Esophagus muscularis mucosa (tissue), 4 donors: Measurements from ENCODE around the gene GOLGA5. TPM values are rescaled to one million over a fixed set of nuclear protein-coding genes. Genes with fewer than 3 reads are reported as not detected.

ENCODE experiments used
- DNase-seq: peaks from one replicate; pipeline ENCODE4 v3.0.0-alpha.2; 2017; ENCODE audit errors: extremely low spot score
- H3K27ac ChIP-seq, 4 donors: fragments of 200-600 bp; sonication (generic); replicated peaks in 1 of 4; 1 replicate in 3 of 4; 2 replicates in 1 of 4; pipeline ENCODE4 v1.5.1; 2016 to 2019; ENCODE audit warnings: mild to moderate bottlenecking in 1 of 4
- H3K27me3 ChIP-seq, 4 donors: fragments of 200-600 bp; sonication (generic); one replicate each; pipeline versions ENCODE4 v1.5.1 to v1.6.0; 2016 to 2019
- H3K36me3 ChIP-seq, 4 donors: fragments of 200-600 bp; sonication (generic); one replicate each; pipeline ENCODE4 v1.5.1; 2016 to 2019
- H3K4me1 ChIP-seq, 4 donors: fragments of 200-600 bp; sonication (generic); one replicate each; pipeline ENCODE4 v1.5.1; 2016 to 2019
- H3K4me3 ChIP-seq, 4 donors: fragments of 200-600 bp; sonication (generic); 1 replicate in 2 of 4; 2 replicates in 2 of 4; pipeline ENCODE4 v1.5.1; 2016 to 2019; ENCODE audit warnings: mild to moderate bottlenecking in 4 of 4, moderate library complexity in 1 of 4
- H3K9me3 ChIP-seq, 4 donors: fragments of 200-600 bp; sonication (generic); 1 replicate in 3 of 4; 2 replicates in 1 of 4; pipeline ENCODE4 v1.5.1; 2016 to 2019
- CTCF ChIP-seq, 3 experiments: fragments of 200-600 bp in 2 of 3; fragments of 450-650 bp in 1 of 3; sonication (generic) in 2 of 3; IDR thresholded peaks; one replicate each; pipeline ENCODE4 v1.5.1; 2017 to 2019; ENCODE audit warnings: antibody characterized with exemption in 3 of 3, mild to moderate bottlenecking in 2 of 3, moderate library complexity in 1 of 3
- EP300 ChIP-seq: sonication (generic); formaldehyde crosslinking; IDR thresholded peaks from one replicate; pipeline ENCODE4 v1.6.1; 2017; ENCODE audit warnings: antibody characterized with exemption
- POLR2A ChIP-seq: fragments of 450-650 bp; IDR thresholded peaks from one replicate; pipeline ENCODE4 v1.6.1; 2017; ENCODE audit warnings: antibody characterized with exemption, moderate library complexity, mild to moderate bottlenecking, low read depth
- POLR2AphosphoS5 ChIP-seq, 2 donors: sonication (generic); formaldehyde crosslinking; IDR thresholded peaks; one replicate each; pipeline ENCODE4 v1.6.1; 2017; ENCODE audit warnings: antibody characterized with exemption in 2 of 2
- WGBS: methylation state at CpG from one replicate; pipeline ENCODE4 v1.1.5; 2018; 5-methylcytosine and 5-hydroxymethylcytosine counted together
- intact Hi-C: fragments of 100-400 bp; cut with DNase I; formaldehyde crosslinking; loops from one replicate; pipeline ENCODE4 v1.15.1; 2023
- total RNA-seq, 4 donors: library from RNA; depleted of rRNA; stranded (reverse); fragments of >200 nt; gene quantifications; one replicate each; pipeline versions ENCODE4 v1.1.0 to v1.2.1, GENCODE V29; 2016

GOLGA5 gene
- total RNA-seq, 4 donors from 2014 or later = 33.0 to 35.4 (median 34.3) TPM

GRCh38 chr14:92750994-92751400 lies 43.1 kb upstream of the GOLGA5 start:
- Histone ChIP-seq H3K4me1 (peaks cover 6 to 20% (median 18%) of the 10 kb centered on the region in 4 donors), H3K4me3 (no peak overlapping the region), H3K36me3 (no peaks in the 10 kb centered on the region), H3K27ac (no peak overlapping the region), H3K27me3 (no peaks in the 10 kb centered on the region), H3K9me3 (no peaks in the 10 kb centered on the region)
- WGBS = 80% methylated on average over 5 of the region's 5 CpGs
- intact Hi-C loops = loop anchor here (5.0 kb wide), 1 partner anchor 41 kb away; the partner anchor contains the start of gene GOLGA5
- TF ChIP-seq EP300 = no peak
- TF ChIP-seq CTCF (IDR thresholded peaks at IDR 0.05) = no peak
- TF ChIP-seq POLR2A = no peak
- TF ChIP-seq POLR2AphosphoS5 (IDR thresholded peaks at IDR 0.05) = no peak
- DNase-seq = no peak

- no peak for DNase-seq
- H3K4me1 ChIP-seq = peaks cover 6 to 14% (median 10%) of the 10 kb centered on the region in 4 donors
- H3K36me3 ChIP-seq = no peaks in the 10 kb centered on the region
- intact Hi-C loops = loop anchor here (5.0 kb wide), 1 partner anchor 40 kb away; the partner anchor contains the start of gene GOLGA5
- no peaks in the 10 kb centered on the region for H3K9me3 ChIP-seq
- no peak for TF ChIP-seq EP300
- no peak for TF ChIP-seq POLR2A
- no peak for TF ChIP-seq CTCF (IDR thresholded peaks at IDR 0.05)
- TF ChIP-seq POLR2AphosphoS5 (IDR thresholded peaks at IDR 0.05) = no peak
- H3K27me3 ChIP-seq = no peaks in the 10 kb centered on the region
- 70% methylated on average over 4 of the region's 4 CpGs for WGBS
- H3K4me3 ChIP-seq = no peak overlapping the region
- no peak overlapping the region for H3K27ac ChIP-seq
Observed at GRCh38 chr14:92751819-92752218, 42.3 kb upstream of the GOLGA5 start.

DNA sequence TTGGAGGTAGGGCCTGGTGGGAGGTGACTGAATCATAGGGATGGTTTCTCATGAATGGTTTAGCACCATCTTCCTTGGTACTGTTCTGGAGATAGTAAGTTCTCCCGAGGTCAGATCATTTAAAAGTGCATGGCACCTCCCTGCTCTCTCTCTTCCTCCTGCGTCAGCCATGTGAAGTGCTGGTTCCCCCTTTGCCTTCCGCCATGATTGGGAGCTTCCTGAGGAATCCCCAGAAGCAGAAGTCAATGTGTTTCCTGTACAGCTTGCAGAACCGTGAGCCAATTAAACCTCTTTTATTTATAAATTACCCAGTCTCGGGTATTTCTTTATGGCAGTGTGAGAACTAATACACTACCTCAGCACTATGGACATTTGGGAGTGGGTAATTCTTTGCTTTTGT lies 40.9 kb upstream of the GOLGA5 start:
- no peak overlapping the region for H3K4me3 ChIP-seq
- WGBS = 70% methylated on average over 5 of the region's 5 CpGs
- H3K9me3 ChIP-seq = no peaks in the 10 kb centered on the region
- DNase-seq = no peak
- intact Hi-C loops = loop anchor here (5.0 kb wide), 1 partner anchor 39 kb away; the partner anchor contains the start of gene GOLGA5
- H3K4me1 ChIP-seq = peaks cover 0 to 4% (median 0%) of the 10 kb centered on the region in 4 donors
- no peak for TF ChIP-seq EP300
- TF ChIP-seq POLR2AphosphoS5 (IDR thresholded peaks at IDR 0.05) = peak; percentile 13 to 29
- TF ChIP-seq CTCF (IDR thresholded peaks at IDR 0.05) = no peak
- peak overlapping the region in 2 of 4 donors; percentile 7 to 30 for H3K27ac ChIP-seq
- H3K27me3 ChIP-seq = no peaks in the 10 kb centered on the region
- no peaks in the 10 kb centered on the region for H3K36me3 ChIP-seq

GRCh38 chr14:92754966-92755365 lies 39.1 kb upstream of the GOLGA5 start:
- Histone ChIP-seq H3K4me1 (no peaks in the 10 kb centered on the region), H3K27ac (no peak overlapping the region), H3K9me3 (no peaks in the 10 kb centered on the region), H3K4me3 (no peak overlapping the region), H3K27me3 (no peaks in the 10 kb centered on the region), H3K36me3 (no peaks in the 10 kb centered on the region)
- 77% methylated on average over 1 of the region's 1 CpG for WGBS
- TF ChIP-seq POLR2A (no peak), POLR2AphosphoS5 (IDR thresholded peaks at IDR 0.05) (no peak), CTCF (IDR thresholded peaks at IDR 0.05) (no peak), EP300 (no peak)
- intact Hi-C loops = loop anchor here (5.0 kb wide), 1 partner anchor 37 kb away; the partner anchor contains the start of gene GOLGA5
- DNase-seq = no peak

- WGBS = 81% methylated on average over 3 of the region's 3 CpGs
- intact Hi-C loops = no loop called here
- no peak for DNase-seq
Observed at GRCh38 chr14:92755495-92755894, 38.6 kb upstream of the GOLGA5 start.

More at GRCh38 chr14:92755495-92755894, 38.6 kb upstream of the GOLGA5 start:
- Histone ChIP-seq H3K4me3 (no peak overlapping the region), H3K4me1 (no peaks in the 10 kb centered on the region), H3K36me3 (no peaks in the 10 kb centered on the region), H3K27ac (no peak overlapping the region), H3K9me3 (no peaks in the 10 kb centered on the region), H3K27me3 (no peaks in the 10 kb centered on the region)
- TF ChIP-seq CTCF (IDR thresholded peaks at IDR 0.05) = no peak
- TF ChIP-seq POLR2A = no peak
- TF ChIP-seq POLR2AphosphoS5 (IDR thresholded peaks at IDR 0.05) = no peak
- no peak for TF ChIP-seq EP300
